ENCODE results near the gene SPRR5.

SPRR5 gene

GRCh38 chr1:152961226-152961891 is 14.4 kb downstream of the SPRR5 start:
- H3K9ac ChIP-seq (ENCODE audit: low read length) = no peak overlapping the region
- no peaks in the 10 kb centered on the region for H3F3A ChIP-seq (ENCODE audit: insufficient read depth, low read length)
- no peaks in the 10 kb centered on the region for H3K27me3 ChIP-seq (replicated peaks; ENCODE audit: insufficient read depth, low read length)
- no peaks in the 10 kb centered on the region for H3K9me3 ChIP-seq (replicated peaks; ENCODE audit: insufficient read depth, low read length)
- H3K79me2 ChIP-seq (ENCODE audit: low read length) = no peaks in the 10 kb centered on the region
- TF ChIP-seq EZH2phosphoT487 (IDR thresholded peaks at IDR 0.05; ENCODE audit: low read length) = no peak
- TF ChIP-seq EZH2 (optimal IDR thresholded peaks at IDR 0.05; ENCODE audit: low read depth, low read length) = no peak
- no peak for TF ChIP-seq CTCF (IDR thresholded peaks at IDR 0.05; ENCODE audit: low read length)
- H3K36me3 ChIP-seq (replicated peaks; ENCODE audit: insufficient read depth, low read length) = no peaks in the 10 kb centered on the region
- no peak overlapping the region for H3K4me2 ChIP-seq (ENCODE audit: low read depth, low read length)
- no peak overlapping the region for H3K27ac ChIP-seq (ENCODE audit: low read length)
- H2AFZ ChIP-seq (ENCODE audit: low read length) = no peak overlapping the region
- no peaks in the 10 kb centered on the region for H4K20me1 ChIP-seq (ENCODE audit: insufficient read depth, low read length)
- no peaks in the 10 kb centered on the region for H3K4me1 ChIP-seq (ENCODE audit: low read length)
- no peaks in the 10 kb centered on the region for H3K9me2 ChIP-seq (replicated peaks; ENCODE audit: insufficient read depth, low read length)
- H3K4me3 ChIP-seq (ENCODE audit: low read length) = no peak overlapping the region
- DNase-seq = no peak

DNA sequence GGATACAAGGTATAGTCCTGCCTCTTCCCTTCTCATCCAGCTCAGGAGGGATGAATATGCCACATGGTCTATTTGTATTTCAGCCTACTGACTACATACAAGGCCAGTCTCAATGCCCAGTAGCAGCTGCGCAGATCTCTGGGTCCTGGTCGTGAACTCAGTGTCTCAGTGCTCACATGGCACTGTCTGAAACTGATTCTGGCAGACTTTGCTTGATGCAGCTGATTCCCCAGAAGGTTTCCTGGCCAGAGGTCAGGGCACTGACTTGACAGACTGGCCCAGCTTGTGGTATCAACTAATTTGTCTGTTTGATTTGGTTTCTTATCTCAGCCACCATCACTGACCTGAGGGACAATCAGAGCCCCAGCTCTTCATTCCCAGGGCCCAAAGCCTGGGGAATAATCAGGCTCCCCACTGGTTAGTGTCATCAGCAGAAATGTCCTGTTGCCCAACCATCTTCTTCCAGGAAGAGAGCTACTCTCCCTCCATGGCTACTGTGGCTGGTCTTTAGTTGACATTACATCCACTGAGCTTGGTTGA is 15.9 kb downstream of the SPRR5 start:
- H3K27ac ChIP-seq (ENCODE audit: low read length) = no peak overlapping the region
- no peak overlapping the region for H3K9ac ChIP-seq (ENCODE audit: low read length)
- H3K4me3 ChIP-seq (ENCODE audit: low read length) = no peak overlapping the region
- no peaks in the 10 kb centered on the region for H3K9me3 ChIP-seq (replicated peaks; ENCODE audit: insufficient read depth, low read length)
- H2AFZ ChIP-seq (ENCODE audit: low read length) = no peak overlapping the region
- no peaks in the 10 kb centered on the region for H3K9me2 ChIP-seq (replicated peaks; ENCODE audit: insufficient read depth, low read length)
- no peak overlapping the region for H3K4me2 ChIP-seq (ENCODE audit: low read depth, low read length)
- no peaks in the 10 kb centered on the region for H3F3A ChIP-seq (ENCODE audit: insufficient read depth, low read length)
- H3K27me3 ChIP-seq (replicated peaks; ENCODE audit: insufficient read depth, low read length) = no peaks in the 10 kb centered on the region
- H3K36me3 ChIP-seq (replicated peaks; ENCODE audit: insufficient read depth, low read length) = no peaks in the 10 kb centered on the region
- H4K20me1 ChIP-seq (ENCODE audit: insufficient read depth, low read length) = no peaks in the 10 kb centered on the region
- no peak for DNase-seq
- H3K79me2 ChIP-seq (ENCODE audit: low read length) = no peaks in the 10 kb centered on the region
- H3K4me1 ChIP-seq (ENCODE audit: low read length) = 0 out of 2 replicates have a peak, but pooled peaks cover 3% of the 10 kb centered on the region
- no peak for TF ChIP-seq CTCF (IDR thresholded peaks at IDR 0.05; ENCODE audit: low read length)
- TF ChIP-seq EZH2phosphoT487 (IDR thresholded peaks at IDR 0.05; ENCODE audit: low read length) = no peak
- no peak for TF ChIP-seq EZH2 (optimal IDR thresholded peaks at IDR 0.05; ENCODE audit: low read depth, low read length)

GRCh38 chr1:152964536-152964935 is 17.5 kb downstream of the SPRR5 start:
- no peak for DNase-seq
- Histone ChIP-seq H3K9ac (ENCODE audit: low read length) (no peak overlapping the region), H3K4me3 (ENCODE audit: low read length) (no peak overlapping the region), H3F3A (ENCODE audit: insufficient read depth, low read length) (no peaks in the 10 kb centered on the region), H3K4me2 (ENCODE audit: low read depth, low read length) (no peak overlapping the region), H3K79me2 (ENCODE audit: low read length) (no peaks in the 10 kb centered on the region), H4K20me1 (ENCODE audit: insufficient read depth, low read length) (no peaks in the 10 kb centered on the region), H3K27me3 (replicated peaks; ENCODE audit: insufficient read depth, low read length) (no peaks in the 10 kb centered on the region), H3K9me2 (replicated peaks; ENCODE audit: insufficient read depth, low read length) (no peaks in the 10 kb centered on the region), H3K4me1 (ENCODE audit: low read length) (peaks cover 14% of the 10 kb centered on the region), H2AFZ (ENCODE audit: low read length) (no peak overlapping the region), H3K27ac (ENCODE audit: low read length) (no peak overlapping the region), H3K9me3 (replicated peaks; ENCODE audit: insufficient read depth, low read length) (no peaks in the 10 kb centered on the region), H3K36me3 (replicated peaks; ENCODE audit: insufficient read depth, low read length) (no peaks in the 10 kb centered on the region)
- TF ChIP-seq EZH2 (optimal IDR thresholded peaks at IDR 0.05; ENCODE audit: low read depth, low read length) (no peak), EZH2phosphoT487 (IDR thresholded peaks at IDR 0.05; ENCODE audit: low read length) (no peak), CTCF (IDR thresholded peaks at IDR 0.05; ENCODE audit: low read length) (no peak)
